HCEC 1CT (cell line): Measurements from ENCODE around the gene SAFB2.

Source experiments
- DNase-seq: peaks from one replicate; pipeline ENCODE4 v3.0.0-alpha.2; 2017

SAFB2 gene

DNA sequence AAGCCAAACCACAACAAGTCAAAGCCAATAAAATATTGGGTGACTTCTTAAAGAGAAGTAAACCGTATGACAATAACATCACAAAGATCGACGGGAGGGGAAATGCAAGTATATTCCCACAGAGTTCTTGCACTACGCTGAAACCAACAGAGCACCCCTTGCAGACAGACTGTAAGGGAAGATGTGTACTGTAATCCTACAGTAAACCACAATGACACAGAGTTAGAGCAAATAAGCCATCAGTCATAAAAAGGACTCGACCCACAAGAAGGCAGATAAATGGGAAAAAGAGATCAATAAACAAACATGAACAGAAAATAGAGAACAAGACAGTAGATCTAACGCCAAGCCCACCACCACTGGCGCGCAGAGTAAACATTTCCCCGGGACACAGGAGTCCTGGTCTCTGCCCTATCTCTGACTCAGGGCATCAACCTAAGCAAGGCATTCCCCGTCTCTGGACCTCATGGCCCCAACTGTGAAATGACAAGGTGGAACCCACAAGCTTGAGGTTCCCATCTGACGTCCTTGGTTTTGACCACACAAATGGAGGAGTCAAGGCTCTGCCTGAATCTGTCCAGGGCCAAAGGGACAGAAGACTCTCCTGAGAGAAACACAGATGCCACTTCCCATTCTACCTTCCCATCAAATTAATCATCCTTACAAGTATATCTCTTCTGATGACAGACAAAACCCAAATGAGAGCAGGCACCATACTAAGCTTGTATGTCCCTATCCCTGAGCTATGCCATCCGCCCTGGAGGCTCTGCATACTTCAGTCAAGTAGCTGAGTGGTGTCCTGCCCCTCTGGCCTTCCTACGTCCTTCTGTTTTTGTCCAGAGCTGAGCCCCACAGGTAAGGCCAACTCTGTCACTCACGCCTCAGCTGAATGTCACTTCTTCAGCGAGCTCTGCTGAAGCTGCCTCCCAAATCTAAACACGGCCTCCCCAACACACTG, 15.0 kb downstream of the SAFB2 start:
- no peak for DNase-seq

DNA sequence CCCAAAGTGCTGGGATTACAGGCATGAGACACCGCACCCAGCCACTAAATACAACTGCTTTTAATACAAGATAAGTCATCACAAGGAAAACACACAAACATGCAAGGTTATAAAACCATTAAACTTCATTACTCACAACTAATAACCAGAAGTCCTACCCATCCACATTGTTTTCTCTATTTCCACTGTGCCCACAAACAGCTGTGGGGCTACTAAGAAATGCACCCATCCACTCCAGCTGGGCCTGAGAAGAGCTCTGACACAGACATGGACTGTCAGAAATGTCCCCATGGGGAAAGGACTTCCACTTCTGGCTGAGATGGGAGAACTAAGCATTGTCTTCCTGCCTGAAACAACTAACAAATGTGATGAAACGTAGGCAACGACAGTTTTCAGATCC, 17.2 kb downstream of the SAFB2 start:
- DNase-seq, result no peak

DNA sequence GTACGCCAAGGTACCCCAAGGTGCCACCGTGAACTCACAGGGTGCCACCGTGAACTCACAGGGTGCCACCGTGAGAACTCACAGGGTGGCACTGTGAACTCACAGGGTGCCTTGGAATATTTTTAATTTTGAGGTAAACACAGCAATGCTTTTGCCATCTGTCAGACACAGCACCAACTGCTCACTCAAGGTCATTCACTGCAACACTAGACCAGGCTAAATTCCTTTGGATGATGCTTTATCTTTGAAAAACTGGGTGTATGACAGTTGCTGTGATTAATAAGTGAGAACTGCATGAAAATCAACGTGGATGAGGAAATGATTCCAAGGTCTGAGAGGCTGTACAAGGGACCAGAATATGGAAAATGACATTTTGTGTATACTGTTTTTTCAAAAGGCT, 18.9 kb downstream of the SAFB2 start:
- DNase-seq, result no peak

DNA sequence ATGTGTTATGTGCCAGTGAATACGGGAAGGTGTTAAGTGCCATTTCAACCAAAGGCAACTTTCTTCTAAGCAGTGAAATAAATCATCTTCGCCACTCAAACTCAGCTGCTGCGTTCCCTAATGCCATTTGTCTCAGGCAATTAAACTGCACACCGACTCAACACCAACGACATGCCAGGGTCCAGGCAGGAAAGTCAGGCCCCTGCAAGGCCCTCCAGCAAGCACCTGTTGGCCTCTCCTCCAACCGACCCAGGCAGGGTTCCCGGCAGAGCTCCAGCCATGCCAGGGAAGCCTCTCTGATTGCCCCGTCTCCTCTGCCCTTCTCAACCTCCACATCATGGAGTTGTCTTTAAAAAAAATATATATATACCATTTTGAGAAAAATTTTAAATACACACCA, 21.8 kb downstream of the SAFB2 start:
- no peak for DNase-seq

DNA sequence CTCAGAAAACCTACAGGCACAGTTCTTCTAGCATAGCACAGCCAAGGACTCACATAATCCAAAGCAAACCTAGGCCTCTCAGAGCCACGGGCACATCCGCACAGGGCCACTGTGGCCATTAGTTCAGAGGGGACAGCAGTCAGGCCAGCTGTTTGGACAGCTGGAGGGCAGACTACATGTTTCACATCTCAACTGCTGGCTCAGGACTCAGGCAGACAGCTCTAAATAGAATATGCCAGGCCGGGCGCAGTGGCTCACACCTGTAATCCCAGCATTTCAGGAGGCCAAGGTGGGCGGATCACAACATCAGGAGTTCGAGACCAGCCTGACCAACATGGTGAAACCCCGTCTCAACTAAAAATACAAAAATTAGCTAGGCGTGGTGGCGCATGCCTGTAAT, 26.8 kb downstream of the SAFB2 start:
- no peak for DNase-seq

DNA sequence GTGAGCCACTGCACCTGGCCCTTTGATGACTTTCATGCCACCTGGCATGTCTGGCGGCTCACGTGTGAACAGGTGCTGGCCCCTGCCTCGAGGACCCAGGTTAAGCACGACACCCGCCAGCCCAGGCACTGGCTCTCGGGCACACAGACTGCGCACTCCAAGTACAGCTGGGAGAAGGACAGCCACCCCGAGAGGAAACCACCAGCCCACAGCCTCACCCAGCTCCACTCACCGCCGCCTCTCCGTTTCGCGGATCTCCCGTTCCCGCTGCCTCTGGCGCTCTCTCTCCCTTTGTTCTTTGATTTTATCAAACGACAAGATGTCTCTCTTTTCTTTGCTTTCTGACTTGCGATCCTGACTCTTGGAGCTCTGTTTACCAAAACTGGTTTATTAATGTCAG, 27.4 kb downstream of the SAFB2 start:
- no peak for DNase-seq

DNA sequence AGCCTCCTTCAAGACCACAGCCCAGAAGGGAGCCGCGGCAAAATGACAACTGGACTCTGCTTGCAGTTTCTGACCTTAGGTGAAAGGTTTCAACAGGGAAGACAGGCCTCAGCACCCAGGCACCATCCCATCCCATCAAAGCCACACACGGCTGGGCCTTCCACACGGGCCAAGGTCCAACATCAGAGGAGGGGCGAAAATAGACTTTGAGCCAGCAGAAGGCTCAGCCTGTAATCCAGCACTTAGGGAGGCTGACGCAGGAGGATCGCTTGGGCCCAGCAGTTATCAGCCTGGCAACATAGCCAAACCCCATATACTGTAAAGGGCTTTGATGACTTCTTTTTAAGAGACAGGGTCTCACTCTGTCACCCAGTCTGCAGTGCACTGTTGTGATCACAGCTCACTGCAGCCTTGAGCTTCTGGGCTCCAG, 28.0 kb downstream of the SAFB2 start:
- no peak for DNase-seq

DNA sequence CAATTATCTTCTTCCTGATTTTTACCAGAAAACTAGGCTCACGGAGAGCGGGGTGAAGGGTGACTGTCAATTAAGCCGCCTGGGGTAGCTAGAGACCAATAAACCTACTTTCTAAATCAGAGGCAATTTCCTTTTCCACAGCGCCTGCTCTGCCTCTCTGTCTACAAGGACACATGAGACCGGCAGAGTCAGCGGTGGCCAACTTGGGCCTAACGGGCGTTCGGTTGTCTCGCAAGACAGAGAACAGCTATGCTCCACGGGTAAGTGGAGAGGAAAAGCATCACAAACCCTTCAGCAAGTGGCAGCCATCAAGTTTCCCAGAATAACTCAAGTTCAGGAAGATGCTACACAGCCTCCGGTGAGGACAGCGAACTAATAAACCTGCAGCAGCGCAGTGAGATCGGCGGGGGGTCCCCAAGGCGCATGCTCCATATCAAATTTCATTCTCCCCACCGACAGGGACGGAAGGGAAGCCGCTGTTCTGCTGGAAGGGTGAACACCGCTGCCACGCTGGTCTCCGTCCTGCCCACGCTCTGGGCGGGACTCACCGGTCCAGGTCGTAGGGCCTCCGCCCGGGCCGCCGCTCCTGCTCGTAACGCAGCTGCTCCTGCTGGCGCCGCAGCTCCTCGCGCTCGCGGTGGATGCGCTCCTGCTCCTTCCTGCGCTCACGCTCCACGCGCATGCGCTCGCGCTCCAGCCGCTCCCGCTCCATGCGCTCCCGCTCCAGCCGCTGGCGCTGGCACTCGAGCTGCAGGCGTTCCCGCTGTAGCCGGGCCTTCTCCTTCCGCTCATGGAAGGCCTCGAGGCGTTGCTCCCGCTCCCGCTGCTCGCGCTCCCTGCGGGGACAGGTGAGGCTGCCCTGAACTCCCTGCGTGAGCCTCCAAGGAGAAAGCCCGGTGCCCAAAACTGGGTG, 29.0 kb downstream of the SAFB2 start:
- no peak for DNase-seq

DNA sequence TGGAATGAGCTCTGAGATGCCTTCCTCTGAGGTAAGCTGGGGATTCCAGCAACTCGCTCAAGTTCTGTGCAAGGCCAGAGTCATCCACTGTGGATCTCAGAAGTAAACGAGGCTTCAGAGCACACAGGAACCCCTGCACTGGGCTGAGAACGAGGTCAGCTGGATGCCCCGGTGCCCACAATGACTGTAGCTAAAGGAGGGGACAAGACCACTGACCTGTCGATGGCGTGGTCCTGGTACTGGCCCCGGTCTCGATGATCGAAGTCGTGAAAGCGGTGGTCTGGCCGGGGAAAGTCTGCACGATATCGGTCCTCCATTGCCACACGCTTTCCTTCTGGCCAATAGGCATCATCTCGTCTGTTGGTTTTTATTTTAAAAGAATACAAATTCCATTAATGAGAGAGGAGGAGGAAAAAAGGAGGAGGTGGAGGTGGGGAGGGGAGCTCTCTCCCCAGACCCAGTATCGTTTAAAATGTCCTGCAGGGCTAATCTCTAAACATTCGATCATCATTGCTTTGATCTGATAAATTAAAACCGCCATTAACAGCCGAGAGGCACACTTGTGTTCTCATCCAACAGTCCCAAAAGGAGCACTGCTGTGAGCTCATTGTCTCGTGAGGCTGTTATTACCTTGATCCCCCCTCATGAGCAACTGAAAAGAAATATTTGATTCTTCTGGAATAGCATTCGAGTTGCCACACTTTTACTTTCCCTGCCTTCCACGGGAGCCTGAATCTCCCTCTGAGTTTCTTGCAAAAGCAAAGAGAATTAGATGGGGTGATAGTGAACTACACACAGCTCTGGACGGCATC, 29.8 kb downstream of the SAFB2 start:
- DNase-seq, result no peak

DNA sequence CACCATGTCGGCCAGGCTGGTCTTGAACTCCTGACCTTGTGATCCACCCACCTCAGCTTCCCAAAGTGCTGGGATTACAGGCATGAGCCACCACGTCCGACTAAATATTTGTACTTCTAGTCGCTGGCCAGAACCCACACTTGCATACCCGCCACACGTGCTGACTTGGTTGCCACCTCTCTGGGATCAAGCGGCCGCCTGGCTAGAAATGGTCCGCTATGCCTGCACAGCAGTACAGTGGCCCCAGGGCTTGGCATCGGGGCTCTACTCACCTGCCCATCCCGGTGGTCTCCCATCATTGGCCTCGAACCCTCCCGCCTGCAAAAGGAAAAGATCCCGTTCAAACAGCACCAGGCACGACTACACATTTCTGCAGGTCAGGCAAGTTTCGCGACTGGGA, 31.1 kb downstream of the SAFB2 start:
- DNase-seq, result no peak

DNA sequence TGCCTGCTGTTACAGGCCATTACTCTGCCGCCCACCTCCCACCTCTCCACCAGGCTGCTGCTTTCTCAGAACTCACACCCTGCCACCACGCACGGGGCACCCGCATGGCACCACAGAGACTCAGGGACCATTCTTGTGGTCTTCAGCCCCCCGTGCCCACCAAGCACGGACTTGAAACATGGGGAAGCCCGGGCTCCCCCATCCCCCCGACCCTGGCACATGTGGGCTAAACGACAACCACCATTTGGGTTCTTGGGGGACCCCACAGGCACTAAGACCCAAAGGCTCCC, 31.8 kb downstream of the SAFB2 start:
- no peak for DNase-seq

DNA sequence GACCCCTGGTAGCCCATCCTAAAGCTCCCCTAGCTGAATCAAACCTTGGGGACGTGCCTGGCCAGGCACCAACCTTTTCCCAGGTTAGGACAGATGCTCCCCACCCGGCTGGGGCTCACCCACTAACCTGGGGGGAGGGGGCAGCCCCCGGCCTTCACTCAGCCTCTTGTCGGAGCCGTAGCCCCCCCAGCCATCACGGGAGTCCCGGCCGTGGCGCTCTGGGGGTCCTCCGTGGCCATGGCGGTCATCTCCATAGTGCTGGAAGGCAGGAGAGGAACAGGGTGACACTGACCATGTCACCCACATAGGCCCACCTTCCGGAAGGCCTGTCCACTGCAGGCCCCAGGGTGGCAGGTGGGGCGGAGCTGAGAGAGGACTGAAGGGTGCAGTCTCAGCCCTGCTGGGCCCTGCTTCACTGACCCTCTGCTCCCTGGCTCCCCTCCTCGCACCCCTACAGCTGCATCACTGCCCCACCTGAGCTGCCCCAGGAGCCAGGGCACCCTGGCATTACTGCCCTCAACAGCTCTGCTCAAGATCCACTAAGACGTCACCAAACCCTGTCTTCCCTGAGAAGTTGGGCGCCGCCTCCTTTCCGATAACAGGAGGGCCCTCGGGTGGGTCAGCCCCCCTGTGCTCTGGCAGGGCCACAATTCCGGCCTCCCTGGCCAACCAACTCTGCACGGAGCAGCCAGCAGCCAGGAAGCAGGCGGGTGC, 32.3 kb downstream of the SAFB2 start:
- DNase-seq, result no peak

DNA sequence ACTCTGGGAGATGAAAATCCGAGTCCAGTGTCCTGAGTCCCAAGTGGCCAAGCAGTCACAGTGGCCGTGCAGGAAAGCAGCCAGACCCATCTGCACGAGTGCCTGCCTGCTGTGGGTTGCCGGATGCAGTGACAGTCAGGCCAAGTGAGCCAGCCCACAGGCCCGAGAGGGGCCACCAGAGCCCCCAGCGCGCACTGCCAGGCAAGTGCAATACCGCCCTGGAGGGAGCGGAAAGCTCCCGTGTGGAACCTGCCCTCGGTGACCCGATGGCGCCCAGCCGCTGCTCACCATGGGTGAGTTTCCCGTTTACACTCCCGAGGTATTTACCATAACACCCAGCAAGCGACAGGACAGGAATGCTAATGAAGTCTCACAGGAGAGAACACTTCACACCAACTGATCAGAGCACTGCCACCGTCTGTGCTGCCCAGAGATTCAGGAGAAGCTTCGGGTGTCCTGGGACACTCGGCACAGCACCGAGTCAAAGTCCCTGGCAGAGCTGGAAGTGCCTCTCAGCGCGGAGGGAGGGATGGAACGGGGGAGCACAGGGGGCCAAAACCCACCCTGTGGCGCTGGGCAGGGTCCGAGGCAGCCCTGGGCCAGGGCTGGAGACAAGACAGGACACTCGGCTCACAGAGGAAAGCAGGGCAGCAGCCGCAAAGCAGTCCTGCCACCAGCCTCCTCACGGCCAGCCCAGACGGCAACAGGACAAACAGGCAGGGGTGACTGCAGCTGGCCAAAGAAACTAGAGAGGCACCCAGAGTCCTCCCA, 33.5 kb downstream of the SAFB2 start:
- no peak for DNase-seq

DNA sequence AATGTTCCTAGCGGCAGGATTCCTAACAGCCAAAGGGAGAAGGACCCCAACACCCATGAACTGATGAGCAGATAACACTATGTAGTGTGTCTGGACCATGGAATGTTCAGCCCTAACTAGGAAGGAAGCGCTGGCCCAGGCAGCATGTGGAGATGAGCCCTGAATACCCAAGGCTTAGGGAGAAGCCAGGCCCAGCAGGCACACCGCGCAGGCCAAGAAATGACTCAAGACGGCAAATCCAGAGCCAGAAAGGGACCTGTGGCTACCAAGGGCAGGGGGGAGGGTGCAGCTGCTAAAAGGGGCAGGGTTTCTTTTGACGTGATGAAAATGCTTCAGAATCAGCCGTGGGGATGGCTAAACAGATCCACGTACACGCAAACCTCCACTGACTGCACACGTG, 34.1 kb downstream of the SAFB2 start:
- DNase-seq, result no peak

DNA sequence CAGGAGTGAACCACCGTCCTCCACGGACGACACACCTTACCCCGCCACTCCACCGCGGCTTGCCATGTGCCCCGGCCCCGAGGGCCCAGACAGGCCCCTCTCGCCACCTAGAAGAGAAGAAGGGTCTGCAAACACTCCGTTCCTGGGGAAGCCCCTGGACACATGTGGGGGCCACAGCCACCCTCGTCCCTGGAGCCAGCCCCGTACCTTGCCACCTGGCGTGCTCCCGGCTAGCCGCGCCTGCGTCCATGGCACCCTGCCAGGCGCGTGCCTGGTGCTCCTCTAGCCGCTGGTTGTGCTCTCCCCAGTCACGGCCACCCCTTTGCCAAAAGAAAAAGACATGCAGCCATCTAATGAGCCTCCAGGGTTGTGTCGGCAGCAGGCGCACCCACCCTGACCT, 34.9 kb downstream of the SAFB2 start:
- no peak for DNase-seq

DNA sequence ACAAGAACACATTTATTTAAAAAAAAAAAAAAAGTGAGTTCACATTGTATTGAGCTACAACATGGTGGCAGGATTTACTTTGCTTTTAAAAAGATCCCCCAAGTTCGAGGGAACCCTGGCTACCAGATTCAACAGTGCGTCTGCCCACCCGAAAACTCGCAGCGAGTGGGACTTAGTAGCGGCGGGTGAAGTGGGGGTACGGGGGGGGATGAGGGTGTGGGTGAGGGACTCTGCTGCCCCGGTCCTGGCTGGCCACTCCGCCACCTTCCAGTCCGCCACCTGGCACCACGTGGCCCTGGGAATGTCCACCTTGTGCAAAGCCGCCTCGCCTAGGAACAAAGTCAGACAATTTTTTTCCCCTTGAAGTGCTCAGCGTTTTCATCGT, 35.5 kb downstream of the SAFB2 start:
- no peak for DNase-seq

DNA sequence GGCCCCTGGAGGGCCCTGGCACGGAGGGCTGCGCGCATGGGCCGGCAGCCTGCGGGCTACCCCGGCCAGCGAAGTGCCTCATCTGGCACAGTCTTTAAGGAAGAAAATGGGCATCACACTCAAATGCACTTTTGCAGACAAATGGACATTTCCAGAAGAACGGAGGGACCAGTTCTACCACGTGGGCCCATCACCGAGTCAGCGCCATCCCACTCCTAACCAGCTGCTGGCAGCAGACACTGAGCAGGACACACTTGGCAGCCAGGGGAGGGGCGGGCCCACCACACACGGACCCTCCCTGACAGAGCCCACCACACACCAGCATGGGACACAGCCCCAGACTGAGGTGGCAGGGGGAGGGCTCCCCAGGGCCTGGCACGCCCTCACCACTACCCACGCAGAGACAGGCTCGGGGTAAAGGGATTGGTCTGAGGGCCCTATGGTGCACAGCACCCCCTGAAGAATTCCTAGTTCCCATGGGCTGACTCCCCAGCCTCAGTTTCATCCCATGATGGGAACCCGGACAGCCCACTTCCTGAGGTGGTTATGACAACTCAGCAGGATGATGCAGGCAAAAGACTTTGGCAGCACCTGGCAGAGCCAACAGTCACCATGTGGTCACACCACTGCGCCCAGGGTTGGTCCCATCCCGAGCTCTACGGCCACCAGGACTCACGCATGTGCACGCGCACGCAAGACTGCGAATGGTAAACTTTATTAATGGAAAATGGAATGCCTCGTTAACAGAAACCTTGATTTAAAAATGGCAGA, 36.1 kb downstream of the SAFB2 start:
- DNase-seq, result no peak

DNA sequence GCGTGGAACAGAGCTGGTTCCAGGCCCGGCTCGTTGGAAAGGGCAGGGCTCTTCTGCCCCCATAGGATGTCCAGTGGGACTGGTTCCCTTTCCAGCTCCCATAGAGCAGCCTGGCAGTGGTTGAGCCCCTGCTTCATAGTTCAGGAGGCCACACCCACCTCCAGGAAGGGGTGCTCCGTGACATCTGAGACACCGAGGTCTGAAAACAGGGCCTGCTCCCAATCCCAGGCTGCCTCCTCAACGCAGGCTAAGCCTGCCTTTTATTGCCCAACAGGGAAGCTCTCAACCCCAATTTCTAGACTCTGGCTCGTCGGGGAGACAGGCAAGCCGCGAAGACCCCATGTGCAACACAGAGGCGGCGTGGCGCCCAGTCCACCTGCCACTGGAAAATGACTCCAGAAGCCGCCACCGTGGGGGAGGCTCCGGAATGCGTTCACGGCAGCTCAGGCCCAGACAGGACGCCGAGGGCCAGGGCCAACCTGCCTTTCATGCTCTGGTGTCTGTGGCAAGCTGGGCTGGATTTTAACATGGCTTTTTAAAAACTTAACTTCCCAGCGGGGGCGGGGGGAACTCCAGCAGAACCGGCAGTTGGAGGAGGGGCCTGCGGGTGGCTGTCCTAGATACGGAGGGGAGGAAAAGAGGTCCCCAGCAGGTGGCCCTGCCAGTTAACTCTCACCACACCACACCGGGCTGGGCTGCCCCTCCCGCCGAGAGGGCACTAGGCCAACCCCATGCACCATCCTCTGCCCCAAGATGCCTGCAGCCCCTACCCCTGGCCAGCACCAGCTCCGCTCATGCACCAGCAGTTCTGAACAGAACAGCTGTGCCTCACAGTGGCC, 36.9 kb downstream of the SAFB2 start:
- DNase-seq, result no peak

DNA sequence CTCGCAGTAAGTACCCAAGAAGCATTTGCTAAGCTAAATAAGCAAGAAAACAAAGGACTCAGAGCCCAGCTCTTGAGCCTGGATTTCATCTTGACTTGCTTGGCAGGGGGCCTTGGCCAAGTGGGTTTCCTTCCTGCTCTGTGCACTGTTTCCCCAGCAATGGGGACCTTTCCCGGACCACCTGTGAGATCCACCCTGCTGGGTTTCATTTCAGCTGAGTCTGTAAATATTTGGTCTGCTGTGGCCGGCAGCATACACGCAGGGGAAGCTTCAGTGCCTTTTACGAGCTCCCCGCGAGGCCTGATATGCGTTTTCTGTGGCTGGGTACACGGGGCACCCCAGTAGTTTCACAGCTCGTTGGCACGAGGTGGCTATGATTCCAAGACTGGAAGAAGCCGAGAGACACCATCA, 42.4 kb downstream of the SAFB2 start:
- DNase-seq, result no peak

DNA sequence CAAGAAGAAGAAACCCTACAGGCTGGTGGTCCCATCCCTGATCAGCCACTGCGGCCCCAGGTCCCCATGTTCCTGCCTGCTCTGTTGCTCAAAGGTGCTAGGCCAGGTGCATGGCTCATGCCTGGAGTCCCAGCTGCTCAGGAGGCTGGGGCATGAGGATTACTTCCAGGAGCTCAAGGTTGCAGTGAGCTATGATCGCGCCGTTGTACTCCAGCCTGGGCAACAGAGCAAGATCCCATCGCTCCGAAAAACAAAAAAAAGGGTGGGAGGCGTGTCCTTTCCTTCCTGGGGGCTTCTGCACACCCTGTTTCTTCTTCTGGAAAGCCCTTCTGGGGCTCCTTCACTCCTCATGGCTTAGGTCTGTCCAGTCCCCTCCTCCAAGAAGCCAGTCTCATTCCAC, 42.9 kb downstream of the SAFB2 start:
- DNase-seq, result no peak
